Middle frontal gyrus (tissue), 1 donor: ENCODE results near the gene SLC2A4RG.

ENCODE experiments used
- DNase-seq: peaks from one replicate; pipeline ENCODE4 v3.0.0-alpha.2; 2015; ENCODE audit warnings: low spot score; ENCODE audit errors: extremely low spot score

SLC2A4RG gene

DNA sequence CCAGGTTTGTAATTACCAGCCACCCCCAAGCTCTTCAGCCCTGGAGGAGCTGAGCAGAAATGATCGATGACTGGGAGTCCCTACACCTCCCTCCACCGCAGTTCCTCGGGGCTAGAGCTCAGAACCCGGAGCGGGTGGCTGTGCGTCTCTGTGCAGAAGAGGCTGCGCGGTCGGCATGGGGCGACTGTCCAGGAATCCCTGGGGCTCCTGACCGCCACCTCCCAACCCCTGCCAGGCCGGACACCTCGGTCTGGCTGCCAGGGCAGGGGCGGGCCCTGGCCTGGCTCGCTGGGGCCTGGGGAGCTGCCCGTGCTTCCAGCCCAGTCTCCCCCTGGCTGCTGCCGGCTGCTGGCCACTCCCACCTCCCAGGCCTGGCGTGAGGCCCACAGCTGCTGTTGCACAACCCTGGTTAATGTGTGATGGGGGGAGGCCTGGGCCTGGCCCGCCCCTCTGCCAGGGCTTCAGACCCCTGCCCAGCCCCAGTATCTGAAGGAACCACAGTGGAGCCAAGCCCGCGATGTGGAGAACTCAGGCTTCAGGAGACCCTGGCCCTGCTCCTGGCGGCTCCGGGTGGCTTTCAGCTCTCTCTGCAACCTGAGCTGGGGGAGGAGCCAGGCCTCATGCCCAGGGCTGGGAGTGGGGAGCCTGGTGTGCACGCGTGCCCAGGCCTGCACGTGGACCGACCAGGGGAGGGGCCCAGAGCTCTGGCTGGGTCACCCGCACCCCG lies 1.2 kb downstream of the SLC2A4RG start:
- no peak for DNase-seq

DNA sequence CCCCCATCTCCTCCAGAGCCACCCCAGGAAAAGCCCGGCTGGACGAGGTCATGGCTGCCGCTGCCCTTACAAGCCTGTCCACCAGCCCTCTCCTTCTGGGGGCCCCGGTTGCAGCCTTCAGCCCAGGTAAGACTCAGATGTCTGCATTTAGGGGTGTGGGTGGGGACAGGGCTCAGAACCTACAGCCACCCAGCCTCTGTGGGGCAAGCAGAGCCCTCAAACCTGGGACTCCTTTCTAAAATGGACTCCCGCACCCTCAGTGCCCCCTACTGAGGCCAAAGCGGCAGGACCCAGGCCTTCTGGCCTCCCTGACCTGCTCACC lies 1.7 kb downstream of the SLC2A4RG start:
- no peak for DNase-seq

DNA sequence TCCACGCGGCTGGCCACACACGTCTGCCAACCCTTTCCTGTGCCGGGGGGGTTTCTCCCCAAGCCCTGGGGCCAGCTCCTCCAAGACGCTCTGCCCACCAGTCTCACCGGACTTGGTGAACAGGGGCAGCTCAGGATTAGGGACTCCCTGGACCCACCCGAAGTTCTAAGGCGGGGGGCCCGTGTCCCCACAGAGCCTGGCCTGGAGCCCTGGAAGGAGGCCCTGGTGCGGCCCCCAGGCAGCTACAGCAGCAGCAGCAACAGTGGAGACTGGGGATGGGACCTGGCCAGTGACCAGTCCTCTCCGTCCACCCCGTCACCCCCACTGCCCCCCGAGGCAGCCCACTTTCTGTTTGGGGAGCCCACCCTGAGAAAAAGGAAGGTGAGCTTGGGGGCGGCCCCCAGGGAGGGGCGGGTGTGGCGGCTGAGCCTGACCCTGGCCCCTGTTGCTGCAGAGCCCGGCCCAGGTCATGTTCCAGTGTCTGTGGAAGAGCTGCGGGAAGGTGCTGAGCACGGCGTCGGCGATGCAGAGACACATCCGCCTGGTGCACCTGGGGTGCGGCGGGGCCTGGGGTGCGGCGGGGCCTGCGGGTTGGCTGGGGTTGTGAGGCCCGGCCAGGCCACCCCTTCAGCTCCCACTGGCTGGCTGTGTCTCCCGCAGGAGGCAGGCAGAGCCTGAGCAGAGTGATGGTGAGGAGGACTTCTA lies 2.3 kb downstream of the SLC2A4RG start:
- no peak for DNase-seq

DNA sequence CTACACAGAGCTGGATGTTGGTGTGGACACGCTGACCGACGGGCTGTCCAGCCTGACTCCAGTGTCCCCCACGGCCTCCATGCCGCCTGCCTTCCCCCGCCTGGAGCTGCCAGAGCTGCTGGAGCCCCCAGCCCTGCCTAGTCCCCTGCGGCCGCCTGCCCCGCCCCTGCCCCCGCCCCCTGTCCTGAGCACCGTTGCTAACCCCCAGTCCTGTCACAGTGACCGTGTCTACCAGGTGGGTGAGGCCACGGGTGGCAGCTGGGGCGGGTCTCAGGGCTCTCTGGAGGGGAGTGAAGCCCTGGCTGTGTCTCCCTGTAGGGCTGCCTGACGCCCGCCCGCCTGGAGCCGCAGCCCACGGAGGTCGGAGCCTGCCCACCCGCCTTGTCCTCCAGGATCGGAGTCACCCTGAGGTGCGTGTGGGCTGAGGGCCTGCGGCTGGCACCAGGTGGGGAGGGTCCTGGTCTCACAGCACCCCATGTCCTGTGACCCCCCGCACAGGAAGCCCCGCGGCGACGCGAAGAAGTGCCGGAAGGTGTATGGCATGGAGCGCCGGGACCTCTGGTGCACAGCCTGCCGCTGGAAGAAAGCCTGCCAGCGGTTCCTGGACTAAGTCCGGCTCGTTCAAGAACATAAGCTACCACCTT lies 2.9 kb downstream of the SLC2A4RG start:
- DNase-seq: no peak

DNA sequence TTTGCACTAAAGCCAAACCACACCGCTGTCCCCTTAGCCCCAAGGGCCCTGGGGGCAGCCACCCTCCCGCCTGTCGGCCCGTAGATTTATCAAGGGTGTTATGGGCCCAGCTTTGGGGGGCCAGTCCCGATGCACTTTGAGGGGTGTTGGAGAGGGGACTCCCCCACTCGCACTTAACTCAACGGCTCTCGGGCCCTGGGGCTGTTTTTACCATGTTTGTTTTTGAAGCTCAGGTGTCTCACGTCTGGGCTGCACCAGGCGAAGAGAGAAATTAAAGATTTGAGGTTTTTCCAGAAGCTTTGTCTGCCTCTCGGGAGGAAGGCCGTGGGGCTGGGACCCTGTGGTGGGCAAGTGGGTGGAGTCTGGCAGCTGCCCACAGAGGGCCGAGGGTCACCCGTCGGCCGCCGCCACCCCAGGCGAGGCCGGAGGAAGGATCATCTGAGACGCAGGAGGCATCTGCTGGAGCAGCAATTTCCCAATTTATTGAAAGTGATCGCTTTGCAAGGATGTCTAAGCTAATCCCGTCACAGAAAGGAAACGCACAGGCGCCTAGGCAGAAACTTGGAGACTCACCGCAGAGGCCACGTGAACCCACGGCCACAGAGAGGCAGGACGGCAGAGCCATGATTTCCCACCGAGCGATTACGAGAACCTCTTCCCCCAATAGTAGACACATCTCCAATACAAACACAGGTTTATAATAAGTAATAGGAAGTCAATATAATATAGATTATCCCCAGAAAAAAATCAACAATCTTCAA lies 3.8 kb downstream of the SLC2A4RG start:
- DNase-seq: no peak

DNA sequence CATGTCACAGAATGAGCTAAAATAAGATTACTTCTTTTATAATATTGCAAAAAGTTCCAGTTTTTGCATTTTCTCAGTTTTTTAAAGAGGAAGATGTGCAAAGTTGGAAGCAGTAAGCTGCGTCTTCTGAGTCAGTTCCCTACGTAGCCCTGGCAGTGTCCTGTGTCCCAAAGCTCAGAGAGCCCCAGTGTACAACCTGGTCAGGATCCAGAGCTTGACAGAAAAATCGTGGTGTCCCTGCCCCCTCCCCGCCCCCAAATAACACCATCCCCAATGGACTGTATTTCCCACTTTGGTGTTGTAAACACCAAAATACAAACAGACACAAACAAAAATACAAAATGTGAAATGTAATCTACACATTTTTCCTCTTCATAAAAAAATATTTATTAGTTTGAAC lies 4.6 kb downstream of the SLC2A4RG start:
- DNase-seq: no peak

DNA sequence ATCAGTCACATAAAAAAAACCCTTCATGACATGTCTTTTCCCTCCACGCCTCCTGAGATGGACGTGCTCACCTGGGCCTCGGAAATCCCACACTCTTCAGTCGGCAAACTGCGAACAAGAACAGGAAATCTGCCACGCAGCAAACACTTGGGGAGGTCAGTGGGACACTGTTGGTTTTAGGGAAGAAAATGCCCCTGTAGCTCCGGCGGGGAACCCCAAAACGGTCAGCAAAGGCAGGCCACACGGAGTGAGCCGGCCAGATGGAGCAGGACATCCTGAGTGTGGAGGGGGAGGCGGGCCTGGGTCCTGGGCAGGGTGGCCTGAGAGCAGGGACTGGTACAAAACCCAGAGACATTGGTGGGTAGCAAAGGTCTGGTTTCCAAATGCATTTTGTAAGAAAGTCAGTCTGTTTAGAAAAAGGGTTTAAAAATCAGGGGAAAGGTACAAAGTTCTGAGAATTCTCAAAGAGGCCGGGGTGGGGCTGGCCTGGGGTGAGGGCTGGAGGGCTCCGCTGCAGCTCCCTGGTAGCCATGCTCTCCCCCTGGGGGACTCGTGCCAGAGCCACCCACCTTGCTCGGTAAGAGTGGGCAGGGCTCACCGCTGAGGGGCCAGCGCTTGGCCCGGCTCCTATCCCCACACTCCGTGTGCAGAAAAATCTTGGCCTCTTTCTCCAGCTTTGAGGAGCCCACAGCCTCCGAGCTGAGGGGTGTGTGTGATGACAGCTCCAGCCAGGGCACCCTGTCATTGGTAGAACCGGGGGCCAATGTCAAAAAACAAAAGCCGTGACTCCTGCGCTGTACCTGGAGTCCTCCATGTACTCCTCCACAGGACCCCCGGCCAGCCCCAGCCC lies 5.2 kb downstream of the SLC2A4RG start:
- DNase-seq: no peak

DNA sequence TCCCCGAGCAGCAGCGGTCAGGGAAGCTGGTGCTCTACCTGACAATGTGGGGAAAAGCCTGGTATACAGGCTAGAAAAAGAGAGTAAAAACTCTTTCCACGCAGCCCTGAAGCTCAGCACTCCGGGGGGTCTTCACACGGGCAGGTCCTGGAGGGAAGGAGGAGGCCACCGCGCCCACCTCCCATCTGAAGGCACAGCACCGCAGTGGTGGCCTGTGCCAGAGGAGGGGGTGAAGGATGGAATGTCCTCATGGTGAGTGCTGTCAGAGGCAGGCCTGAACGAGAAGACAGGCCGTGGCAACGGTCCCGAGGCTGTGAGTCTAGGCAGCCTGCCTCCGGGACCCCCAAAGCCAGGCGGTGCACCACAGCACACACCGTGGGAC lies 5.8 kb downstream of the SLC2A4RG start:
- no peak for DNase-seq

DNA sequence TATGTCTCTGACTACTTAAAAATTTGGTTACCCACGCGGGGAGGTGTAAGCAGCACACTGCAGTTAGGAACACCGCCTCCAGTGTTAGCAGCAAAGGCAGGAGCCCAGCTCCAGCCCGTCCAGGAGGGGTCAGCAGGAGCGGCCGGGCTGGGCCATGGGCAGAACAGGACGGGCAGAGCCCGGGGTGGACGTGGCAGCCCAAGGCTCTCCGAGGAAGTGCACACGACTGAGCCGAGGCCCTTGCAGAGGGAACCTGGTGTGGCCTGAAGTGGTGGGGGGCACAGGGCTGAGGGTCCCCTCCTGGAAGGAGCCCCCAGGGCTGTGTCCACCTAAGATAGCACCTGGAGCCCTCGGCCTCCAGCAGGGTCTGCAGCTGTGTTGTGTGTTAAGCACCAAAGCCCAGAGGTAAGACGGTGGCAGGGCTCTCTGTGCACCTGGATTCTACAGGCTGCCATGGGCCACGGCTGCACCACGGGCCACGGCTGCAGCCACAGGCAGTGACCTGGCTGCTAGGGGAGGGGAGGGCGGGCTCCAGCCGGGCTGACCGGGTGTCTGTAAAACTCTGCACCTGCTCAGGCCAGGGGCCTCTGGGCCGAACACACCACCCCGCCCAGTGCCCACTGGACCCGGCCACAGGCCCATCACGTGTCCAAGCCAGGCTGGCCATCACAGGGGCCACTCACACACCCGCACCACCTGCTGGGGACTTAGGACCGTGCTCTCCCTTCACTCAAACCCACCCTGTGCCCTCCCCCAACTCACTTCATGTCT lies 6.6 kb downstream of the SLC2A4RG start:
- DNase-seq: no peak

DNA sequence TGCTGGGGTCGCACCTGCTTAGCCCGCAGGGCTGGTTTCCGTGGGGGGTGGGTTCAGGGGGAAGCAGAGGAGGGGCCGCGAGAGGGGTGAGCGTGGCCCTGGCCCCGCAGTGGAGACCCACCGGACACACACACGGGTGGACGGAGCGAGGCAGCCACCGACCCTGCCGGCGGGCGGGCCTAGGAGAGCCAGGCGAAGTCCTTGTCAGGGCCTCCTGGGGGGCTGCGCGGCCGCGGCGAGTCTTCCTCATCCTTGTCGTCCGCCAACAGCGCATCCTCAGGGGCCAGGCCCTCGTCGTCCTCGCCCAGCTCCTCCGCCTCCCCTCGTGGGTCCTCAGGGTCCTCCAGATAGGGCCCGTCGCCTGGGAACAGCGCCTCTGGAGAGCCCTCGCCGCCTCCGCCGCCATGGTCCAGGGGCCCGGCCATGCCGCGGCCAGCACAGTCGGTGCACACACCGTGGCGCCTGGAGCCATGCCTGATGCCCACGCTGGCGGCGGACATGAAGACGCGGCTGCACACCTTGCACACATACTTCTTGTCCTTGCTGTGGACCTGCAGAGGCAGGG lies 7.3 kb downstream of the SLC2A4RG start:
- DNase-seq: no peak

DNA sequence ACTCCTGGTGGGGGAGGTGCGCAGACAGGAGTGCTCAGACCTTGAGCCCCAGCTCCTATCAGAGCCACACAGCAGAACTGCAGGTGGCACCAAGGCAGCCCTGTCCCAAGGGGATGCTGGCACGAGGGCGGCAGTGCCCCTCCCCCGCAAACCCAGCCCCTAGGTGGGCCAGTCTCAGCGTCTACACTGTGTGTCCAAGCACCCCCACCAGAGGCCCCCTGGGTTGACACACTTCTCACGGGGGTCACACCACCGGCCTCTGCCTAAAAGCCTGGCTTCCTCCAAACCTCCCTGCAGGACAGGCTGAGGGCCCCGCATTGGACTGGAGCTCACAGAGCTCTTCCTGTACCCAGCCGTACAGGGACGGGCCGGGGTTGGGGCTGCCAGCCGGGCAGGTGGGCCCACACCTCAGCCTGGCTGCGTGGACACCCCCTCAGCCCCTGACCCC lies 8.1 kb downstream of the SLC2A4RG start:
- no peak for DNase-seq

DNA sequence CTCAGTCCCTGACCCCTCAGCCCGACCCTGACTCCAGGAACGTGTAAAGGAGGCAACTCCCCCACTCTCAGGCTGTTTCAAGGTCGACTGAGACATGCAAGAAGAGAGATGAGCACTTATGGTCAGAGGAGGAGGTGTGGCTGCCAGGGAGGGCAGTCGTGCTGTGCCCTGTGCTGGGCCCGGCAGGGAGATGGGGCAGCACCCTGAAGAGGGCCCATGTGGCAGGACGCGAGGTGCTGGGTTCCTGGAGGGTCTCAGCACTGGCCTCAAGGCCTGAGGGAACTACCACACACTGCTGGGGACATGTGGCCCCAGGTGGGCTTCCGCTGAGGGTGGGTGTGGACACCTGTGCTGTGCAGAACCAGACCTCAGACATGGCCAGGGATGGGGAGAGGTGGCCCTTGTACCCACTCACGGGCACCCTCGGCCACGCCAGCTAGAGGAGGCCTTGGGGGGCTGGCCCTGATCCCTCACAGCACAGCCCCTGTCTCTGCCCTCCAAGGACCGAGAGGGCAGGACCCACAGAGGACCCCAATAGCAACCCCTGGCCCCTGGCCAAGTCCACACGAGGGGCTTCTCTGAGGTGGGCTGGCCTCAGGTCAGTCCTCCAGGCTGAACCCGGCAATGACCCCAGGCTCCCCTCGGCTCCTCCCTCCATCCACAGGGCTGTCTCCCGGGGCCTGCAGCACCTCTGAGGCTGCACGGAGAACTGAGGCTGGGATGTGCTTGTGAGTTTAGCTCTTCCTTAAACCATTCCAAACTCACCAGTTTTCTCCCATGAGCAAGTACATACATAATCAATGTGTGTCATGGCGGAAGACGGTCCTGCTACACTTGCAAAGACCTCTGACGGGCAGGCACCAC lies 8.7 kb downstream of the SLC2A4RG start:
- DNase-seq: no peak

DNA sequence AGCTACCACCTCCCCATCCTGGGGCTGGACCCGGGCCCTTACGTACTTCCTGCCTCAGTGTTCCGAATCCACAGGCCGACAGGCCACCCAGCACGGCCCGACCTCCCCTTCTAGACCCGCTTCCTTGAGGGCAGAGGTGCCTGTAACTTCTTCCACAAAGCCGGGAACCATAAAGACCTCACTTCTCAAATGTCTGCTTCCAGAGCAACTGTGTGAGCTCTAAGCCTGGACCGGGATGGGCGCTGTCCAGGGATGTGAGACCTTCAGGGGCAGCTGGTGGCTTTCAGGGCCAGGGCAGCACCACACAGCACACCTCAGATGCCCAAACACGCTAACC lies 9.3 kb downstream of the SLC2A4RG start:
- no peak for DNase-seq

DNA sequence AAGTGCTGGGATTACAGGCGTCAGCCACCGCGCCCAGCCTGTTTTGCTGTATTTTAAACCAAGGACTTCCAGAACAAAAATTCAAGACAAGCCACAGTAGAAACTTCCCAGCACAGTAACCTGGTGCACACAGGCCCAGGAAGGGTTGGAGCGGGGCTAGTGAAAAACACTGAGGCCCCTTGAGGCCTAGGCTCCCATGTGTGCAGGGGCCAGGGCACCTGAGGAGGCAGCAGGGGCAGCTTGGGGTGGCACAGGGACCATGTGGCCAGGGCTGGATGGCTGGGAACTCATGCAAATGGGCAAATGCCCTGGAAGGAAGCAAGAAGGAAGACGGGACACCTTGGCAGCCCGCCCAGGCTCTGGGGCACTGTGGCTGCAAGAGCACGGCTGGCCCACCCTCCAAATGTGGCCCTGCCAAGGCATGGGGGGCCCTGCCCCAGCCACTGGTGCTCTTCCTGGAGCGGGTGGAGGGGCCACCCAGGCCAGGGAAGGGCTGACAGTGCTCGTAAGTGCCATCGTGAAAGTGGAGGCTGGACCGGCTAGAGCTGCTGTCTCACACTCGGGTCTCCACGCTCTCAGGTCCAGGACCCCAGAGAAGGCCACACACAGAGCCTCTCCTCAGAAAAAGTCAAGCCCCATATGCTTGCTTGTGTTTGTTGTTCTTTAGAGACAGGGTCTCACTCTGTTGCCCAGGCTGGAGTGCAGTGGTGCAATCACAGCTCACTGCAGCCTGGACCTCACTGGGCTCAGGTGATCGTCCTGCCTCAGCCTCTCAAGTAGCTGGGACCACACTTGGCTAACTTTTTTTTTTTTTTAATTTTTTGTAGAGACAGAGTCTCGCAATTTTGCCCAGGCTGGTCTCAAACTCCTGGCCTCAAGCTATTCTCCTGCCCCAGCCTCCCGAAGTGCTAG lies 10.3 kb downstream of the SLC2A4RG start:
- no peak for DNase-seq

DNA sequence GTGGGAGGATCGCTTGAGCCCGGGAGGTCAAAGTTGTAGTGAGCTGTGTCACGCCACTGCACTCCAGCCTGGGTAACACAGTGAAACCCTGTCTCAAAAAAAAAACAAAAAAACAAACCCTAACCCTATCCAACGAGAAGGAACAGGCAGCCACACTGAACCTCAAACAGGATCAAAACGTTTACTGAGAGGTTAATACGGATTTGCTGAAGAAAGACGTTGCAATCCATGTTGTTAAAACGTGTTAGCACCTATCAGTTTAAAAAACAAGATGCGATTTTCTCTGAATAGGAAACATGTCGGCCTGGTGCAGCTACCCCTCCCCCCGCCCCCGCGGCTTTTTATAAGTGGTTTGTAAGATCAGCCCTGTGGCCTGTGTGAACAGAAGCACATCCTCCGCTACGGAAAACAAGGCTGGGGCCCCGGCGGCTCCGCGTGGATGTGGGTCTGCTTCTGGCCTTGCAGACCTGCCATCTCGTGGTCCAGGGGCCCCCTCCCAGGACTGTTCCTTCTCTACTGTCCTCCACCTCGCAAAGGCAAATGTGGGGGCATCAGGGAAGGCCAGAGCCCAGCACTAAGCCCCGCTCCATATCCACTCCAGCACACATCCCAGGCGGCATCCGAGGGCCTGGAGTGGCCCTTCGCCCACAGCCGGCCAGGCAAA lies 11.4 kb downstream of the SLC2A4RG start:
- no peak for DNase-seq

DNA sequence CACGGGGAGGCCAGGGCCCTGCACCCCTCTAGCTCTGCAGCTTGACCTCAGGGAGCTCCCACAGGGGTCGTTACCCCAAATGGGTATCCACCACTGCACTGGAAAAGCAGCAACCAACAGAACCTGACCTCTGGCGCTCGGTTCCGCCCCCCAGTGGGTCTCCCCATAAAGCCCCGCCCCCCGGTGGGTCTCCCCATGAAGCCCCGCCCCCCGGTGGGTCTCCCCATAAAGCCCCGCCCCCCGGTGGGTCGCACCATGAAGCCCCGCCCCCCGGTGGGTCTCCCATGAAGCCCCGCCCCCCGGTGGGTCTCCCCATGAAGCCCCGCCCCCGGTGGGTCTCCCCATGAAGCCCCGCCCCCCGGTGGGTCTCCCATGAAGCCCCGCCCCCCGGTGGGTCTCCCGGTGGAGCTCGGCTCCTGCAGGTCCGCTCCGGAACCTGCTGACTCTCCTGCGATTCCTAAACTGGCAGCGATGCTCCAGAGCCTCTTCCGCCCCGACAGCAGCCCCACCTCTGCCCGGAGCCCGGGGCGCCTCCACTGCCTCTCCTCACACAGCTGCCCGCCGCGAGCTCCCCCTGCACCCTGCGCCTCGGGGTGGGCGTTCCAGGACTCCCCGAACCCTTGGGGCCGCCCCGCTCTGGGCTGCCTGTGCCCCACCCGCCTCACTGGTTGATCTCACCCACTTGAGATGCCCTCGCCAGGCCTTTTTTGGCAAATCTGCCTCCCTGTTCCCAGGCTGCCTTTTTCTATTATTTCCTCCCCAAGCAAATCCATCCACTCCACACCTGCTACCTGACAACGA lies 12.1 kb downstream of the SLC2A4RG start:
- no peak for DNase-seq
